NCI-H748 treated with DMSO at 0.1 percent for 48 hours (cell line): ENCODE results near the gene ABCA7.

Source experiments
- DNase-seq: peaks from one replicate; lab custom pipeline; 2025; lab: John Stamatoyannopoulos, UW

ABCA7 gene

DNA sequence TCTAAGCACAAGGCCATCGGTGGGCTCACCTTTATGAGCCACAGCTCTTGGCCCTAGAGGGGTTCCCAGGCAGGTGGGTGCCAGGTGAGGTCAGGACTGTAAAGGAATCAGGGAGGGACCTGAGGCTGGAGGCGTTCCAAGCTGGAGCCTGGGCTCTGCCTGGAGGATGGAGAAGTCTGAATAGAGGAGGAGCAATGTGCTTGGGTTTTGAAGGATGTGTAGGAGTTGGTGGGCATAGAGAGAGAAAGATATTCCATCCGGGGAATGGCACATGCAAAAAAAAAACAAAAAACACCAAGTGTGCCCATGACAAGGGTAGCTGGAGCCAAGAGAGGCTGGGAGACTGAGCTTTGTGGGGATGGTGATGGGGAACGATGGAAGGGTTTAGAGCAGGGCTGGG lies 37.3 kb upstream of the ABCA7 start:
- no peak for DNase-seq

- DNase-seq: no peak
Measured at GRCh38 chr19:1003283-1003682, 36.6 kb upstream of the ABCA7 start.

DNA sequence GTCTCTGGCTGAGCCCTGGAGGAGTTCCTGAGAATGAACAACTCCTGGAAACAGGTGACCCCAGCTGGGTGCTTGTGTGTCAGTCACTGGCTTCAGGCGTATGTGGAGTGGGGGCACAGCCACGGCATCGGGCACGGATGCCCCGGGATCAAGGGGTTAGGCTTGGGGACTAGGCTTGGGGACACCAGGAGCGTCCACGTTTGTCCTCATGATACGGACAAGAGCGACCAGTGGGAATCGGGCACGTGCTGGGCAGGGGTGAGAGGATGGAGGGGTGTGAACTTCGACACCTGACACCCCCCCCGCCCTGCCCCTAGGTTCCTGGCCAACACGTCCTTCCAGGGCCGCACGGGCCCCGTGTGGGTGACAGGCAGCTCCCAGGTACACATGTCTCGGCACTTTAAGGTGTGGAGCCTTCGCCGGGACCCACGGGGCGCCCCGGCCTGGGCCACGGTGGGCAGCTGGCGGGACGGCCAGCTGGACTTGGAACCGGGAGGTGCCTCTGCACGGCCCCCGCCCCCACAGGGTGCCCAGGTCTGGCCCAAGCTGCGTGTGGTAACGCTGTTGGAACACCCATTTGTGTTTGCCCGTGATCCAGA lies 35.6 kb upstream of the ABCA7 start:
- DNase-seq: no peak

DNA sequence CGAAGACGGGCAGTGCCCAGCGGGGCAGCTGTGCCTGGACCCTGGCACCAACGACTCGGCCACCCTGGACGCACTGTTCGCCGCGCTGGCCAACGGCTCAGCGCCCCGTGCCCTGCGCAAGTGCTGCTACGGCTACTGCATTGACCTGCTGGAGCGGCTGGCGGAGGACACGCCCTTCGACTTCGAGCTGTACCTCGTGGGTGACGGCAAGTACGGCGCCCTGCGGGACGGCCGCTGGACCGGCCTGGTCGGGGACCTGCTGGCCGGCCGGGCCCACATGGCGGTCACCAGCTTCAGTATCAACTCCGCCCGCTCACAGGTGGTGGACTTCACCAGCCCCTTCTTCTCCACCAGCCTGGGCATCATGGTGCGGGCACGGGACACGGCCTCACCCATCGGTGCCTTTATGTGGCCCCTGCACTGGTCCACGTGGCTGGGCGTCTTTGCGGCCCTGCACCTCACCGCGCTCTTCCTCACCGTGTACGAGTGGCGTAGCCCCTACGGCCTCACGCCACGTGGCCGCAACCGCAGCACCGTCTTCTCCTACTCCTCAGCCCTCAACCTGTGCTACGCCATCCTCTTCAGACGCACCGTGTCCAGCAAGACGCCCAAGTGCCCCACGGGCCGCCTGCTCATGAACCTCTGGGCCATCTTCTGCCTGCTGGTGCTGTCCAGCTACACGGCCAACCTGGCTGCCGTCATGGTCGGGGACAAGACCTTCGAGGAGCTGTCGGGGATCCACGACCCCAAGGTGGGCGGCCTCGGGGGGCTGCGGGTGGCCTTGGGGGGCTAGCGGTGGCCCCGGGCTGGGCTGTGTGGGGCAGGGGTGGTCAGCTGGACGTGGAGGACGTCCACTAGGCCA lies 34.9 kb upstream of the ABCA7 start:
- DNase-seq: no peak

- no peak for DNase-seq
Measured at GRCh38 chr19:1006711-1007398, 33.1 kb upstream of the ABCA7 start.

- no peak for DNase-seq
Measured at GRCh38 chr19:1007399-1008251, 32.3 kb upstream of the ABCA7 start.

GRCh38 chr19:1008268-1009040 lies 31.5 kb upstream of the ABCA7 start:
- DNase-seq: no peak

GRCh38 chr19:1009041-1009980 lies 30.6 kb upstream of the ABCA7 start:
- no peak for DNase-seq

DNA sequence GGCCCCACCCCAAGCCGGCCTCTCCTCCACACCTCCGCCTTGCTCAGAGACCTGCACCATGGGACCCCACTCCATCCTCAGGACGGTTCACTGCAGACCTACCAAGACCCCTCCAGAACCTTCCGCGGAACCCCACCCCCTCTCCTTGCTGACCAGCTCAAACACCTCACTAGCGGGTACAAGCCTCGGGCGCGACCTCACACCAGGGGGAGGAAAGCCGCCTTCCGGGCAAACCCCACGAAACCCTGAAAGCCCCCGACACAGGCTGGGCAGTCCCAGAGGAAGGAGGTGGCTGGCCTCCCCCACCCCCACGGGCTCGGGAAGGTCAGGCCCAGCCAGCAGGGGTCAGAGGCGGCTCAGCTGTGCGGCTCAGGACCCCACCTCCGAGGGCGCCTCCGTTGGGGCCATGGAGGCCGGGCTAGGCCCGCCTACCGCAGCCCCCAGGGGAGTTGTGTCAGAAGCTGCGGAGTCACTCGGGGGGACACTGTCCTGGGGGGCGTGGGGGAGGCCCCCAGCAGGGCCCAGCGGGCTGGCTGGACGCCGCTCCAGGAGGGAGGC lies 29.8 kb upstream of the ABCA7 start:
- no peak for DNase-seq

GRCh38 chr19:1010586-1011510 lies 29.1 kb upstream of the ABCA7 start:
- no peak for DNase-seq

GRCh38 chr19:1011831-1012333 lies 28.0 kb upstream of the ABCA7 start:
- DNase-seq: no peak

DNA sequence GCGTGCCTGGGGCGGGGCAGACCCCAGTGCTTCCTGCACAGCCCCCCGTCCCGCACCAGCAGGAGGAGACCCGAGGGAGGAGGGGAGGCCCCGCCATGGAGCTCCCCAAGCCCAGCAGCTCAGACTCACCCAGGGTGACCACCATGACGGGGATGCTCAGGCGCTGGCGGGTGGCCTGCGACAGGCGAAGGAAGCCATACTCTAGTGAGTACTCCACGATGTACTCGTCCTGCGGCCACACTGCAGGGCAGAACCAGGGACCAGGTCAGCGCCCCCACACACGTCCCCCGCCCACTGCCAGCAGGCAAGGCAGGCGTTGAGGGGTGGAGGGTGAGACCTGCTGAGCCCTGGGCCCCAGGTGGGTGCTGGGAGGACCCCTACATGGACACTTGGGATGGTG lies 27.6 kb upstream of the ABCA7 start:
- no peak for DNase-seq

DNA sequence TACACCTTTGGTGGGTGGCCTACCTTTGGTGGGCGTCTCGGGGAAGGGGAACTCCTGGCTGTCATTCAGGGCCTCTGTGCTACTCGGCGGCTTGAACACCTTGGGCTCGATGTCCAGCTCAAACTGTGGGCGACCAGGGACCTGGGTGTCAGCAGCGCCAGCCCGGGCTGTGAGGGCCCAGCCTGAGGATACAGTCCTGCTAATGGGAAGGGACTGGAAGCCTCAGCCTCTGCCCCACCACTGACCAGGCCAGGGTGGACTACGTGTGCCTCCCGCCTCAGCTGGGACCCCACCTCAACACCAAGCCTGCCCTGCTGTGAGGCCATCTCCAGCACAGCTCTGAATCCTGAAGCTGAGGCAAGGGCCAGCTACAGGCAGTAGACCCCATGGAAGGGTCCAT lies 26.7 kb upstream of the ABCA7 start:
- no peak for DNase-seq

GRCh38 chr19:1014161-1015060 lies 25.5 kb upstream of the ABCA7 start:
- DNase-seq: no peak

GRCh38 chr19:1015061-1015781 lies 24.7 kb upstream of the ABCA7 start:
- DNase-seq: no peak

- DNase-seq: no peak
Measured at GRCh38 chr19:1015782-1016646, 23.9 kb upstream of the ABCA7 start.
